HG02884 (cell line): Measurements from ENCODE around the gene ZNF793.

Source experiments
- ATAC-seq: cut with Tn5 transposase; IDR thresholded peaks from one replicate; pipeline ENCODE4 v1.9.1; 2021; ENCODE audit warnings: mild to moderate bottlenecking, moderate library complexity; ENCODE audit not compliant: unreplicated experiment

Gene ZNF793

DNA sequence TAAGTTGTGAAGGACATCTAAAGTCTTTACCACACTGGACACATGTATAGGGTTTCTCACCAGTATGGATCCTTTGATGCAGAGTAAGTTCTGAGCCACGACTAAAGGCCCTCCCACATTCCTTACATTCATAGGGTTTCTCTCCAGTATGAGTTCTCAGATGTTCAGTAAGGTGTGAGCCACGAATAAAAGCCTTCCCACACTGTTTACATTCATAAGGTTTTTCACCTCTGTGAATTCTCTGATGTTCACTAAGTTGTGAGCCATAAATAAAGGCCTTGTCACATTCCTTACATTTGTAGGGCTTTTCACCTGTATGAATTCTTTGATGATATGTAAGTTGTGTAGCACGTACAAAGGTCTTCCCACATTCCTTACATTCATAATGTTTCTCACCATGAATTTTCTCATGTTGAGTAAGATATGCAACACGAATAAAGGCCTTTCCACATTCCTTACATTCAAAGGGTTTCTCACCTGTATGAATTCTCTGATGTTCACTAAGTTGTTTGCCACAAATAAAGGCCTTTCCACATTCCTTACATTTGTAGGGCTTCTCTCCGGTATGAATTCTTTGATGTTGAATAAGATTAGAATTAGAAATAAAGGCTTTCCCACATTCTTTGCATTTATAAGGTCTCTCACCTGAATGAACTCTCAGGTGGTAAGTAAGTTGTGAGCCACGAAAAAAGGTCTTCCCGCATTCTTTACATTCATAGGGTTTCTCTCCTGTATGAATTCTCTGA lies 58.1 kb downstream of the ZNF793 start:
- no peak for ATAC-seq

DNA sequence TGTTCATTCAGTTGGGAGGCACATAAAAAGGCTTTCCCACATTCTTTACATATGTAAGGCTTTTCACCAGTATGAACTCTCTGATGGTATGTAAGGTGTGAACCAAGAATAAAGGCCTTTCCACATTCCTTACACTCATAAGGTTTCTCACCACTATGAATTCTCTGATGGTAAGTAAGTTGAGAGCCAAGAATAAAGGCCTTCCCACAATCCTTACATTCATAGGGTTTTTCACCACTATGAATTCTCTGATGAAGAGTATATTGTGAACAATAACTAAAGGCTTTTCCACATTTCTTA lies 58.6 kb downstream of the ZNF793 start:
- ATAC-seq, result no peak

GRCh38 chr19:37572203-37572602 lies 65.5 kb downstream of the ZNF793 start:
- ATAC-seq, result no peak

- ATAC-seq, result no peak
Observed at GRCh38 chr19:37583340-37583739, 76.6 kb downstream of the ZNF793 start.
